T-helper 2 cell treated with Interferon-gamma antibody and Interleukin-4, amounts not matched to agents 100 ng/mL and 5 ng/mL, for 36 hours (primary cell): Measurements from ENCODE around the gene S100A6. TPM values are rescaled to one million over a fixed set of nuclear protein-coding genes. Genes with fewer than 3 reads are reported as not detected.

ENCODE experiments used
- intact Hi-C: fragments of 100-400 bp; cut with micrococcal nuclease; formaldehyde crosslinking; loops from one replicate; pipeline ENCODE4 v1.15.1; 2023
- total RNA-seq: library from RNA; stranded (reverse); gene quantifications from 2 replicates; pipeline ENCODE4 v1.2.3, GENCODE V29; 2022

The S100A6 gene
- total RNA-seq, 1 donor from 2014 or later, result 530 TPM

DNA sequence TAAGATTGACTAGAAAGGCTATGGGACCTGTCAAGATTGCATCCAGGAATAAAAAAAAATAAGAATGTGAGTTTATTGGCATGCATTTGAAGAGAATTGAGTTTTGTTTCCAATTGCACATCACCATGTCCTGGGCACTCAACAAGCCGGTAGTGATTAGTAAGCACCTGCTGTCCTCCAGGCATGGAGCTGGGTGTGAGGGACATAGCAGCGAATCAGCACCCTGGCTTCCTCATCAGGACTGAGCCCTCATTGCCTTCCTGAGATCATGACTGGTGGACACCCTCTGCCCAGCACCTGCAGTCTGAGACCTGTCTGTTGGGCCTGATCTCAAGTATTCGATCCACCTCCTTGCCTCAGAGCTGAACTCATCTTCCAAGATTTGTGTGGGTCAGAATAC, 26.8 kb downstream of the S100A6 start:
- intact Hi-C loops, result loop anchor here (1.0 kb wide), 2 partner anchors 59 to 108 kb away; no protein-coding TSS in a partner anchor

DNA sequence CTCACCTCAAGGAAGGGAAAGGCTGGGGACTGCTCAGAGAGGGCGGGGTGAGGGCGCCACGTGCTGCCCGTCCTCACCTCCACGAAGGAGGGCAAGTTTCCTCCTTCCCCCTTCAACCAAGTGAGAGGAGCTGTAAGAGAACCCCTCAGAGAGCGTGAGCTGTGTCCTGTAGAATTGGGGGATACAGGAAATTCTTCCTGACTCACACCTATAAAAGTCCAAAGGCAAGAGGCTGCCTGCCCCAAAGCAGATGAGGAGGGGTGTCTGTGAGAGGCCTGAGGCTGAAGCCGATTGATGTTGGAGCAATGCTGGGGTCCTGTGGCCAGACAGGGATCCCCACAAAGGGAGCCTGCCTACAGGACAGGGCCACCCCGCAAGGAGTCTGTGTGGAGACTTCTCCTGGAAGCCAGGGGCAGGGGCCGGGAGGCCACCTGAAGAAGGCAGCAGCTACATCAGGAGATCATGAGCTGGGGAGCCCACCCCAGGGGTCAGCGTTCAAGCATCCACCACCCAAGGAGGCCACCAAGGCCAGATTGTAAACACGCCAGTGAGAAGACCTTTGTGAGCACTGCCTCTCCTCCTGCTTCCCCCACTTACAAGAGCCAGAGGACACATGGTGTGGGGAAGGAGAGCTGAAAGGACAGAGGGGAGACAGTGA, 27.7 kb downstream of the S100A6 start:
- intact Hi-C loops, result loop anchor here (1.0 kb wide), 1 partner anchor 241 kb away; no protein-coding TSS in a partner anchor

DNA sequence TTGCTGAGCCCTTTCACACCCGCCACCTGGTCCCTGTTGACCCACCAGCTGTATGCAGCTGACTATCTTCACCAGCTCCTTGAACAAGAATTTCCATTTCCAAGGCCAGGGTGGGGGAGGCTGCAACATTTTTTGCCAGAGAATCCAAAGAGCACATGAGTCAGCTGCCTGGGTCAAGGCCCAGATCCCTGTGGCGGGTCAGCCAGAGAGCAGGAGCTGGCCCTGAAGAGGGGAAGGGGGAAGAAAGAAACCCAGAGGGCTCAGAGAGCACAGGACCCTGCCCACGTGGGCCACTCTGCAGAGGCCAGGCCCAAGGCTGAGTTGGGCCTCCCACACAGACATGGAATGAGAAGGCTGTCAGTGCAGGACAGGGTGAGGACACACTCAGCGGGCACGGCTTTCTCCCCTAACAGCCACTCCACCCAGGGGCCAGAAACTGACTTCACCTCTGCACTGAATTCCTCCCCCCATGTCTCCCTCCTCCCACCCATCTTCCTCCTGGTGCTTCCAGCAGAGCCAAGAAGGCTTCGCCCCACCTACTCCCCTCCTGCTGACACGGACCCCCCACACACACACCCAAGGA, 28.9 kb downstream of the S100A6 start:
- intact Hi-C loops, result loop anchor here (1.0 kb wide), 1 partner anchor 242 kb away; no protein-coding TSS in a partner anchor

DNA sequence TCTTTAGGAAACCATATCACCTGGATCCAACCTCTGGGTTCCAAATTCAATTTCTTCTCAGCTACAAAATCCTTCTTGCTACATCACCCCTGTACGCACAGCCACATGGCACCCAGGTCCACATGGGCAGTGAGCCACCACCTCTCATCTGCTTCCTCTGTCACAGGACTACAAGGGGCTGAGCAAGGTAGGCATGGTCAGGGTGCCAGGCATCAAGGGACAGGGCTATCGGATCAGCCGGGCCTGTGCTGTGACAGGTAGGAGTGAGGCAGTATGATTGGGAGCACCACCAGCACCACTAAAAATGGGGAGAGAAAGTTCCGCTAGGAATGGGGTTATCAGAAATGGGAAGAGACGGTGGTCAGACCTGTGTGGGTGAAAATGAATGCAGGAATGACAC, 29.4 kb downstream of the S100A6 start:
- intact Hi-C loops, result no loop called here

DNA sequence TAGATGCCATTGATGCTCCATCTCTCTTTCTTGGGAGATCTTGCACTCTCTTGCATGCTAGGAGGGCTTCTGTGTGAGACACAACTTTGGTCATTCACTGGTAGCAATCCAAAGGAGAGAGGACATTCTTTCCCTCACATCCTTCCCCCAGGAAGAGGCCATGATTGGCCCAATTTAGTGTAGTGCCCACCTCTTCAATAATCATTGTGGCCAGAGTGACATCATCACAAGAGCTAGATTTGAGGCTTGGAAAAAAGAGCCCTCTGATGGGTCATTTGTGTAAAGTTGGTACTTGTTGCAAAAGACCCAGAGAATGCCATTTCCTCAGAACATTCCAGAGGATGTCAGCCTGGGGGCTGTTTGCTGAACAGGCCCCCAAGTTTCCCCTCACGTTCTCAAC, 30.2 kb downstream of the S100A6 start:
- intact Hi-C loops, result no loop called here

DNA sequence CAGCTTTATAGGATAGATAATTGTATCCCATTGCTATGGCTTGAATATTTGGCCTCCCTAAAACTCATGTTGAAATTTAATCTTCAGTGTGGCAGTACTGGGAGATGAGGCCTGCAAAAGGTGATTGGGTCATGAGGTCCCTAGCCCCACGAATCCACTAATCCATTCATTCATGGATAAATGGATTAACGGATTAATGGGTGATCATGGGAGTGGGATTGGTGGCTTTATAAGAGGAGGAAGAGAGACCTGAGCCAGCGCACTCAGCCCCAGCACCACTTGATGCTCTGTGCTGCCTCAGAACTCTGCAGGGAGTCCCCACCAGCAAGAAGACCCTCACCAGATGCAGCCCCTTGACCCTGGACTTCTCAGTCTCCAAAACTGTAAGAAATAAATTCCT, 32.0 kb downstream of the S100A6 start:
- intact Hi-C loops, result no loop called here

DNA sequence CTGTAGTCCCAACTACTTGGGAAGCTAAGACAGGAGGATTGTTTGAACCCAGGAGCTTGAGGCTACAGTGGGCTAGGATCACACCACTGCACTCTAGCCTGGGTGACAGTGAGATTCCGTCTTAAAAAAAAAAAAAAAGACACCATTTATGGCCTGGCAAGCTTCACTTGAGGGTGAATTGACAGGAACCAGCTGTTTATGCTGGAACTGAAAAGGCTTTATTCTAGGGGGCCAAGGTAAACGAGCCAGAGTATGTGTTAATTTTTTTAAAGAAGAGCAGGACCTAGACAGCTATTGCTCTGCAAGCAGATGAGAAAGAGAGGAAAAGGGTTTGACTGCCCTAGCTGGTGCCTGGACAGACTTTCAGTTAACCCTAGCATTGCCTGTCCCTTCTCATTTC, 37.0 kb downstream of the S100A6 start:
- intact Hi-C loops, result no loop called here

DNA sequence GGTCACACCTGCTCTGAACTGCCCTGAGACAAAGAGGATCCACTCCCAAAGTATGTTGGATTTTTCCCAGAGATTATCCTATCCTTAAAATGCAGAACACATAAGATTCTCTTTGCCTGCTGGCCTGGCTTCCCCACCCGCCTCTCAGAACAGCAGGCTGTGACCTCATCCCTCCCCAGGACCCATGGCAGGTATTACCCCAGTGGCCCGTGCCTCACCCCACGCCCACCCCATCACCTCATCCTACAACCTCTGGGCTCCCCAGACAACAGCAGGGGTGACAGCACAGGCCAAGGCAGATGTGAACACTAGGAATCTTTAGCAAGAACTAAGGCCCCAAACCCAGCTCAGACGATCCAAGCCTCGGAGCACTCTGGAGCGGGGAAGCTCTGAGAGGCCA, 40.3 kb downstream of the S100A6 start:
- intact Hi-C loops, result loop anchor here (1.0 kb wide), 1 partner anchor 143 kb away; no protein-coding TSS in a partner anchor

DNA sequence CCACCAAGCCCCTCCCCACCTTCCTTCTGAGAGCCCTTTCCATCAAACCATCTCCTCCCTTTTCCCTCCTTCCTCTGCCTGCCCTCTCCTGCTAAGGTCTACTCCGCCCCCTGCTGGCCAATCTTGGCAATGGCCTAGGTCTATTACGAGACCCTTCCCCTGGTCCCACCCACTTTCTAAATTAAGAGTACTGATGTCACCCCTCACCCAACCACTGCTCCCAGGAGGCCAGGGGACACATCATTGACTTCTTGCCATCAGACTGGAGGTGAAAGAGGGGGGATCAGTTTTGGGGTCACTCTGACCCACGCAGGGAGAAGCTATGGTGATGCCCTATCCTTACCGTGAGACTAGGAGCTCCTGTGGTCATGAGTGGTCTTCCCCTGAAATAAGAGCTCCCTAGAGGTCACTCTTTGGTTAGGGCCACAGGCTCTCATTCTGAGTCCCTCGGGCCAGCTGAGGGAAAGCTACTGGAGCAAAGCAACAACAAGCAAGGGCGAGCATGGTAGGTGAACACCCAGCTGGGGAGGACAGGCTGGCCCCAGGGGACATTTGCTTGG, 40.7 kb downstream of the S100A6 start:
- intact Hi-C loops, result loop anchor here (1.0 kb wide), 1 partner anchor 143 kb away; no protein-coding TSS in a partner anchor

DNA sequence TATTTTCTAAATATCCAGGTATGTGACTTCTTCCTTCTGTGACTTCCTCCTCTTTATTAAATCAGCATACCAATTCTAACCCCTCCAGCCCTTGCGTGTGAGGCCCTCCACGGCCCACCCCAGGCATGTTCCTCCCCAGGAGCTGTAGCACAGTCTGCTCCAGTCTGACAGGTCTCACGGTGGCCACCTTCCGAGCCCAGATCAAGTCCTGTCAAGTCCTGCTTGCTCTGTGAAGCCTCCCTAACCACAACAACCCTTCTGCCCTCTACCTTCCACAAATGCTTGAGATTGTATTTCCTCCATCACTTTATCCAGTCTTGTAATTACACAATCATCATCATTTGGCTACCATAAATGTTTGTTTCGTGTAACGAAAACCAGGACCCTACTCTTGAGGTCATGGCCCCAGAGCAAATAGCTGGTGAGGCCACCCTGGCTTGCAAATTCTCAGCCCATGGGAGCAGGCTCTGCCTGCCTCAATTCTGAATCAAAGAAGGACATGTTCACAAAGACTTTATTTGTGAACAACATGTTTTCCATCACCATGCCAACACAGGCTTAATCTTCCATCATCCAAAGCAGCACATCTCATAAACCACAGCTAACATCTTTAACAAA, 42.3 kb downstream of the S100A6 start:
- intact Hi-C loops, result no loop called here

DNA sequence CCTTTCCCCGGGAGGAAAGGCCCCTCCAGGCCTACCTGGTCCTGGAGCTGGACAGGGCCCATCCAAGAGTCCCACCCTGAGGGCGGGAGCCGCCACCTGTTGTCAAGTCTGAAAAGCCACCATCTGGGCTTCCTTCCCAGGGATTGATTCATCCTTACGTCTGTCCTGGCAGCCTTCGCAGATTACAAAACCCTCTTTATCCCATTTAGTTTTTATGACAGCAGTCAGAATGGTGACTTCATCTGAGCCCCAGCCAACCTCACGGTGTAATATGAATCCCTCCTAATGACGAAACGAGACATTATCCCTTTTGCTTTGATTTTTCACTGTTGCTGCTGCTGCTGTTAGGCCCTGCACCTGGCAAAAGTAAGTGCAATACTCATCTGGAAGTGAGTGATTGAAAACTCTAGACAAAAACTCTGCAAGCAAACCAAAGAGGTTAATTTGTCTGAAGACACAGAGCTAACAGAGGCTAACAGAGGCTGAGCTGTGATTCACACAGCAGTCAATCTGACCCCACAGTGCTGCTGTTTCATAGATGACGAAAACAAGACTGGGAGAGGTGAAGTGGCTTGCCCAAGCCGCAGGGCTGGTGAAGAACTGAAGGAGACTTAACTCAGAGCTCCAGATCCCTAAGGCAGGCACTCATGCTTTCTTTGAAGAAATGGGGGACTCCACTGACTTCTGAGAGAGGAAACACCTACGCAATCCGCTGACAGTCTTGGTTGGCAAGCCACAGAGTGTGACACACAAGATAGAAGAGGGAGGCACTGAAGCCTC, 45.3 kb downstream of the S100A6 start:
- intact Hi-C loops, result no loop called here

DNA sequence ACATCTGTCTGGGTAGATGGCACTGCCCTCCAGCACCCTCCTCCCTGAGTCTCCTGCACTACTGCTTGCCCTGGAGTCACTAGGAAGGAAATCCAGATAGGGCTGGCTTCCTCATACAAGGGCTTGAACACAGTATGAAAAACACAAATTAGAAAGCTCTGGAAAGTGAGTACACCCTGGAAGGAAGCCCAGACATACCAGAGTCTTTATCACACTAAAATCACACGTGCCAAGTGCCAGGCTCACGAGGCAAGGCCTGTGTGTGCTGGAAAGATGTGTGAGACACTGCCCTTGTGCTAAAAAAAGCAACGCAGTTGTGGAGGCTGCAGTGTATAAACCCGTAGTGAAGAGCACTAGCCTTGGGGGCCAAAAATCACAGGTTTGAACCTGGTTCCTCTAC, 47.1 kb downstream of the S100A6 start:
- intact Hi-C loops, result no loop called here

DNA sequence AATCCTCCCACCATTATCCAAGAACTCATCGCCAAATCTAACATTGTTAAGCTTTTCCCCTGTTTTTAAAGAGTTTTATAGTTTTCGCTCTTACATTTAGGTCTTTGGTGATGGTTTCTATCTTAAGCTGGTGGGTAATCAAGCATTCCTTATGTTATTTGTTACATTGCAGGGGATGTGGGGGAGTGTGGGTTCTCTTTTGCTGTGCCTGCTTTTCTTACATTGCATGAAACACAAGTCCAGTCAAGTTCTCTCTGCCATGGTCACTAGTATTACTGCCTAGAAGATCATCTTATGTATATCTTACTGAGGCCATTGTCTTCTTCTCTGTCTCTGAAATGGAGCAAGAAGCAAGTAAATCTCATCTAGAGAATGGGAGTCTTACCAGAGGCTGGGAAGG, 48.1 kb downstream of the S100A6 start:
- intact Hi-C loops, result no loop called here

DNA sequence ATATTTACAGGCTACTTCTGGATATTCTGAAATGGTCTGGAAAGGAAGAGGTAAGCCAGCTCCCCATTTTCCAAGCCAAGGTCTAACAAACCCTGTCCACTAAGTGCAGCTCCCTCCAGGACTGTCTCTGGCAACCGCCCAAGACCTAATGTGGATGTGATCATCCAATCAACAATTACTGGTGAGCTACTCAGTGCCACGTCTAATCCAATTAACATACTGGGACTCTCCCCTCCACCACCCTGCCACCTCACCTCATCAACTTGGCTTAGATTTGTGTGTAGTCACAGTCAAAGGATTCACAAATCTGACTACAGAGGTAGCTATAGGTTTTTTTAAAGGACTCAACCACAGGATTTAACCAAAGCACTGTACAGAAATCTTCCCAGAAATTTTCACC, 49.9 kb downstream of the S100A6 start:
- intact Hi-C loops, result no loop called here

Other genes with a start within 250 kb of the S100A6 start
- not detected in 2 replicates for gene PGLYRP3, start 223.0 kb downstream of the S100A6 start, total RNA-seq
- gene PGLYRP4, start 187.2 kb downstream of the S100A6 start, total RNA-seq, result not detected in 2 replicates
- not detected in 2 replicates for gene S100A9, start 178.1 kb downstream of the S100A6 start, total RNA-seq
- not detected in 2 replicates for gene S100A12, start 160.4 kb downstream of the S100A6 start, total RNA-seq
- gene S100A8, start 144.9 kb downstream of the S100A6 start, total RNA-seq, result not detected in 2 replicates
- gene S100A7A, start 119.5 kb downstream of the S100A6 start, total RNA-seq, result not detected in 2 replicates
- not detected in 2 replicates for gene S100A7, start 75.3 kb downstream of the S100A6 start, total RNA-seq
- gene S100A5, start 4.9 kb upstream of the S100A6 start, total RNA-seq, result 4.5 and 5.4 TPM in 2 replicates
- gene S100A4, start 9.8 kb upstream of the S100A6 start, total RNA-seq, result 871 and 885 TPM in 2 replicates
- not detected in 2 replicates for gene S100A3, start 13.3 kb upstream of the S100A6 start, total RNA-seq
- 0.73 and 0.89 TPM in 2 replicates for gene S100A2, start 29.9 kb upstream of the S100A6 start, total RNA-seq
- gene S100A16, start 77.1 kb upstream of the S100A6 start, total RNA-seq, result not detected in 2 replicates
- gene S100A14, start 80.3 kb upstream of the S100A6 start, total RNA-seq, result not detected in 2 replicates
- 3.3 and 4.1 TPM in 2 replicates for gene S100A13, start 91.5 kb upstream of the S100A6 start, total RNA-seq
- not detected in 2 replicates for gene S100A1, start 92.4 kb upstream of the S100A6 start, total RNA-seq
- gene CHTOP, start 98.1 kb upstream of the S100A6 start, total RNA-seq, result 98.9 and 101 TPM in 2 replicates
- gene SNAPIN, start 122.7 kb upstream of the S100A6 start, total RNA-seq, result 38.2 and 40.8 TPM in 2 replicates
- gene ILF2, start 135.0 kb upstream of the S100A6 start, total RNA-seq, result 225 and 226 TPM in 2 replicates
- not detected in 2 replicates for gene NPR1, start 142.7 kb upstream of the S100A6 start, total RNA-seq
- 62.1 and 62.9 TPM in 2 replicates for gene INTS3, start 192.1 kb upstream of the S100A6 start, total RNA-seq
- gene SLC27A3, start 239.4 kb upstream of the S100A6 start, total RNA-seq, result 22.4 and 24.0 TPM in 2 replicates